Parathyroid adenoma (tissue), 2 donors: ENCODE data around the gene ACP3.

ENCODE experiments used
- H2AFZ ChIP-seq: fragments of 300-600 bp; sonication (generic); one replicate; pipeline ENCODE4 v1.7.0; 2017; ENCODE audit warnings: antibody characterized with exemption, mild to moderate bottlenecking
- H3K27ac ChIP-seq: fragments of 300-600 bp; sonication (generic); one replicate; pipeline ENCODE4 v1.7.0; 2017
- H3K27me3 ChIP-seq: fragments of 300-600 bp; sonication (generic); one replicate; pipeline ENCODE4 v1.7.0; 2017; ENCODE audit warnings: low read length; ENCODE audit not compliant: control insufficient read depth, insufficient read depth
- H3K36me3 ChIP-seq: fragments of 300-600 bp; sonication (generic); one replicate; pipeline ENCODE4 v1.7.0; 2017; ENCODE audit warnings: low read length; ENCODE audit not compliant: control insufficient read depth, insufficient read depth
- H3K4me1 ChIP-seq: fragments of 300-600 bp; sonication (generic); one replicate; pipeline ENCODE4 v1.7.0; 2017; ENCODE audit warnings: control low read depth
- H3K4me2 ChIP-seq: fragments of 300-600 bp; sonication (generic); one replicate; pipeline ENCODE4 v1.7.0; 2017; ENCODE audit warnings: low read length
- H3K4me3 ChIP-seq: fragments of 300-600 bp; sonication (generic); one replicate; pipeline ENCODE4 v1.7.0; 2017; ENCODE audit warnings: low read depth, low read length
- H3K79me2 ChIP-seq: fragments of 300-600 bp; sonication (generic); one replicate; pipeline ENCODE4 v1.7.0; 2017; ENCODE audit warnings: control low read depth
- H3K9ac ChIP-seq: fragments of 300-600 bp; sonication (generic); one replicate; pipeline ENCODE4 v1.7.0; 2017; ENCODE audit warnings: mild to moderate bottlenecking
- H3K9me3 ChIP-seq: fragments of 300-600 bp; sonication (generic); one replicate; pipeline ENCODE4 v1.7.0; 2017; ENCODE audit warnings: low read length; ENCODE audit not compliant: control insufficient read depth
- CTCF ChIP-seq: fragments of 300-600 bp; sonication (generic); IDR thresholded peaks from one replicate; pipeline ENCODE4 v1.7.0; 2017; ENCODE audit warnings: antibody characterized with exemption, mild to moderate bottlenecking
- donor health status: primary hyperparathyroidism.

ACP3 gene

GRCh38 chr3:132279030-132279429 is 38.2 kb upstream of the ACP3 start:
- Histone ChIP-seq H3K9ac (no peak overlapping the region), H3K79me2 (no peaks in the 10 kb centered on the region), H3K4me2 (no peak overlapping the region), H2AFZ (no peak overlapping the region), H3K4me3 (no peak overlapping the region), H3K36me3 (no peaks in the 10 kb centered on the region), H3K27me3 (no peaks in the 10 kb centered on the region), H3K9me3 (no peaks in the 10 kb centered on the region), H3K27ac (no peak overlapping the region), H3K4me1 (no peaks in the 10 kb centered on the region)
- TF ChIP-seq CTCF, result no peak

DNA sequence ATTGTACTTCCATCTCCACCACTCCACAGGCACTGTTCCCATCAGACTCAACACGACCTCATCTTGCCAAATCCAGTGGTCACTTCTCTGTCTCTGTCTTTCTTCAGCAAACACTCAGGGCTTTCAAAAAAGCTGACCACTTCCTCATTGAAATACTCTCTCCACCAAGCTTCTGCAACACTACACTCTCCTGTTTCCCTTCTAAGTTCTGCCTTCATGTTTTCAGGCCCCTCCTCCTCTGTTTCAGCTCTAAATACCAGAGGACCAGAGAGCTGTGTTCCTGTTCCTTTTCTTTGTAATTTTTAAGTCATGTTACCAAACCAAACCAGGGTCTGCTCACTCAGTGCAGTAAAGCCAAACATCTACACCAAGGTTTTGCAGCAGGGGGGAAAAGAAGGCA is 33.8 kb upstream of the ACP3 start:
- H3K9ac ChIP-seq, result no peak overlapping the region
- H3K4me2 ChIP-seq, result peak overlapping the region; percentile 19
- H3K4me1 ChIP-seq, result peaks cover 4% of the 10 kb centered on the region
- H3K27ac ChIP-seq, result no peak overlapping the region
- H3K79me2 ChIP-seq, result no peaks in the 10 kb centered on the region
- no peak overlapping the region for H3K4me3 ChIP-seq
- H3K9me3 ChIP-seq, result no peaks in the 10 kb centered on the region
- no peak for TF ChIP-seq CTCF
- H3K36me3 ChIP-seq, result no peaks in the 10 kb centered on the region
- H2AFZ ChIP-seq, result peak overlapping the region; percentile 45
- H3K27me3 ChIP-seq, result no peaks in the 10 kb centered on the region

DNA sequence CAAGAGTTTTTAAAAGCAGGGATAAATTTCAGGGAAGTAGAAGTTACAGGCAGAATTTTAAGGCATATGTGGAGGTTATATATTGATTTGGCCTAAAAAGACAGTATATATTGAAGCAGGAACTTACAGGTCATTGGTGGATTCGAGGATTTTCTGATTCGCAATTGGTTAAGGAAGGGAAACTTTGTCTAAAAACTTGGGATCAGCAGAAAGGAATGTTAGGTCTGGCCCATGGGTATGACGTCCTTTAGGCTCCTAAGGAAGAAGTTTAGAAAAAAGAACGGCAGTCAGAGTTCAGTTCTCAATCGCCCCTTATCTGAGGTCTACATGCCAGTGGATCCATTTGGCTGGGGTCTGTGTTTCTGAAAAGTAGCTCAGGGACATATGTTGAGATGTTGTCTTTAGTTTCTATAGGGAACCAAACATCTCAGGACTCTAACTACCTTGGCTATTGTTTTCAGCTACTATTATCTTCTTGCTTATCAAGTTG is 33.2 kb upstream of the ACP3 start:
- Histone ChIP-seq H3K9me3 (no peaks in the 10 kb centered on the region), H3K4me3 (no peak overlapping the region), H3K9ac (no peak overlapping the region), H3K4me2 (peak overlapping the region; percentile 30), H3K27ac (no peak overlapping the region), H3K79me2 (no peaks in the 10 kb centered on the region), H3K4me1 (peaks cover 4% of the 10 kb centered on the region), H3K36me3 (no peaks in the 10 kb centered on the region), H3K27me3 (no peaks in the 10 kb centered on the region), H2AFZ (peak overlapping the region; percentile 45)
- no peak for TF ChIP-seq CTCF

- Histone ChIP-seq H3K4me2 (peak overlapping the region; percentile 50), H3K36me3 (no peaks in the 10 kb centered on the region), H3K4me3 (peak overlapping the region; percentile 10), H3K9me3 (no peaks in the 10 kb centered on the region), H3K79me2 (no peaks in the 10 kb centered on the region), H3K27me3 (no peaks in the 10 kb centered on the region), H3K9ac (no peak overlapping the region), H3K4me1 (peaks cover 4% of the 10 kb centered on the region), H3K27ac (no peak overlapping the region), H2AFZ (no peak overlapping the region)
- TF ChIP-seq CTCF, result no peak
These were observed 32.2 kb upstream of the ACP3 start for GRCh38 chr3:132284781-132285619.

- Histone ChIP-seq H3K9ac (no peak overlapping the region), H3K27ac (no peak overlapping the region), H3K36me3 (no peaks in the 10 kb centered on the region), H2AFZ (no peak overlapping the region), H3K4me2 (no peak overlapping the region), H3K27me3 (no peaks in the 10 kb centered on the region), H3K79me2 (no peaks in the 10 kb centered on the region), H3K4me1 (peaks cover 4% of the 10 kb centered on the region), H3K4me3 (peak overlapping the region; percentile 10), H3K9me3 (no peaks in the 10 kb centered on the region)
- no peak for TF ChIP-seq CTCF
These were observed 31.6 kb upstream of the ACP3 start for GRCh38 chr3:132285620-132285945.
